ENCODE data around the gene APC2.
"Not testable (repeated sequence)": the region's sequence is repeated elsewhere in the genome, so short reads cannot be mapped to it uniquely, and the experiment has no call there.

Gene APC2

DNA sequence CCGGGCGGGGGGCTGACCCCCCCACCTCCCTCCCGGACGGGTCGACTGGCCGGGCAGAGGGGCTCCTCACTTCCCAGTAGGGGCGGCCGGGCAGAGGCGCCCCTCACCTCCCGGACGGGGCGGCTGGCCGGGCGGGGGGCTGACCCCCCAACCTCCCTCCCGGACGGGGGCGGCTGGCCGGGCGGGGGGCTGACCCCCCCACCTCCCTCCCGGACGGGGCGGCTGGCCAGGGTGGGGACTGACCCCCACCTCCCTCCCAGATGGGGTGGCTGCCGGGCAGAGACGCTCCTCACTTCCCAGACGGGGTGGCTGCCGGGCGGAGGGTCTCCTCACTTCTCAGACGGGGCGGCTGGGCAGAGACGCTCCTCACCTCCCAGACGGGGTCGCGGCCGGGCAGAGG, 49.3 kb downstream of the APC2 start:
- DNase-seq = not testable (repeated sequence)

DNA sequence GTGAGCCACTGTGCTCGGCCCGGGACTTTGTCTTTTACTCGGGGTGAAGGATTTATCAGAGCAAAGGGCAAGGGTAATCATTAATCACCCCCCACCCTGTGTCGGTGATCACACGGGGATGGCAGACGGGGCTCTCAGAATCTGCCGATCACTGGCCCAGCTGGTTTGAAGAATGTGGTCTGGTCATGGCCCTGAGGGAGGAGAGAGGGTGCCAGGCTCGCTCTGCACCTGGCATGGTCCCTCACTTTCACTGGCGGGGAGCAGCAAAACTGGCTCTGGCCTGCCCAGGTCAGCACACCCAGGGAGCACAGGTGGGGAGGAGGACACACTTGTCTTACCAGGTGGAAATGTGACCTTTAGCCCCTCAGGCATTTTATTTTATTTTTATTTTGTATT, 51.3 kb downstream of the APC2 start:
- DNase-seq = no peak

DNA sequence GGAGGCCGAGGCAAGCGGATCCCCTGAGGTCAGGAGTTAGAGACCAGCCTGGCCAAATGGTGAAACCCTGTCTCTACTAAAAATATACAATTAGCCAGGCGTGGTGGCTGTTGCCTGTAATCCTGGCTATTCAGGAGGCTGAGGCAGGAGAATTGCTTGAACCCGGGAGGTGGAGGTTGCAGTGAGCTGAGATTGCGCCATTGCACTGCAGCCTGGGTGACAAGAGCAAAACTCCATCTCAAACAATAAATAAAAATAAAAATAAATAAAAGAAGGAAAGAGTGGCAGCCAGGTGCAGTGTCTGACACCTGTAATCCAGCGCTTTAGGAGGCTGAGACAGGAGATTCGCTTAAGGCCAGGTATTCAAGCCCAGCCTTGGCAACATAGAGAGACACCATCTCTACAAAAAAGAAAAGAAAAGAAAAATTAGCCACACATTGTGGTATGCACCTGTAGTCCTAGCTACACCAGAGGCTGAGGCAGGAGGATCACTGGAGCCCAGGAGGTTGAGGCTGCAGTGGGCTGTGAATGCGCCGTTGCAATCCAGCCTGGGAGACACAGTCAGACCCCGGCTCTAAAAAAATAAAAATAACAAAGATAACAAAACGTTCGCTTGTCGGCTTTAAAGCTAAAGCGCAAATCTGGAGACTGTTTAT, 52.6 kb downstream of the APC2 start:
- DNase-seq = no peak

DNA sequence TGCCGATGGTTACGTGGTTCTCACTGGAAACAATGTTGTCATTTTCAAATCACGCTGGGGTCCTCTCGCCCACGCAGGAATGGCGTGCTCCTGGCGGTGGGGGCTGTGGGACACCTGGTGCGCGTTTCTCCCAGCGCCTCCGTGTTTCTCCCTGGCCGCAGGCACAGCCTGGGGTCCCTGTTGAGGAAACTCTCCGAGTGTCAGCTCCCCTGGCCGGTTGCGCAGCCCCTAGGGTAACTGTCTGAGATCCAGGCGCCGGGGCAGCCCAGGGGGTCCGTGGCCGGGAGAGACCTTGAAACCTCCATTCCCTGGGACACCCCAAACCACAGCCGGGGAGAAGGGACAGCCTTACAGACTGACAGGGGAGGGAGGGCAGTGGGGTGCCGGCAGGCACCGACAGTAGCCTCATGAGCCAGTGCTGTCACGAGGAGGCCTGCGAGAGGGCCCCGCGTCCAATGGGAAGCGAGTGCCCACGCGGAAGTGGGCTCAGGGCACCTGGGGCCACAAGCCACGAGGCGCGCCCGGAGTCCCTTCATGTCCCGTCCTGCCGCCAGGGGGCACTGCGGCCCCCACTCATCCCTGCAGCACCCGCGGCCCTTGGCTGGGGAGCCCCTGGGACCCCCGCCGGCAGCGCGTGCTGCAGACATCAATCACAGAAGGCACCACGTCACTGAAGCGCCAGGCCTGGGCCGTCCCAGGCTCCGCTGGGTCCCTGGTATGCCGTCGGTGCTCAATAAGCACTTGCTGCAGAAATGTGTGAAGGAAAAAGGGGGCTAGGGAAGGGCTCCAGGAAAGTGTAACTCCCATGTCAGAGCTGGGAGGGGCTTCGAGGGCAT, 53.4 kb downstream of the APC2 start:
- DNase-seq = no peak

DNA sequence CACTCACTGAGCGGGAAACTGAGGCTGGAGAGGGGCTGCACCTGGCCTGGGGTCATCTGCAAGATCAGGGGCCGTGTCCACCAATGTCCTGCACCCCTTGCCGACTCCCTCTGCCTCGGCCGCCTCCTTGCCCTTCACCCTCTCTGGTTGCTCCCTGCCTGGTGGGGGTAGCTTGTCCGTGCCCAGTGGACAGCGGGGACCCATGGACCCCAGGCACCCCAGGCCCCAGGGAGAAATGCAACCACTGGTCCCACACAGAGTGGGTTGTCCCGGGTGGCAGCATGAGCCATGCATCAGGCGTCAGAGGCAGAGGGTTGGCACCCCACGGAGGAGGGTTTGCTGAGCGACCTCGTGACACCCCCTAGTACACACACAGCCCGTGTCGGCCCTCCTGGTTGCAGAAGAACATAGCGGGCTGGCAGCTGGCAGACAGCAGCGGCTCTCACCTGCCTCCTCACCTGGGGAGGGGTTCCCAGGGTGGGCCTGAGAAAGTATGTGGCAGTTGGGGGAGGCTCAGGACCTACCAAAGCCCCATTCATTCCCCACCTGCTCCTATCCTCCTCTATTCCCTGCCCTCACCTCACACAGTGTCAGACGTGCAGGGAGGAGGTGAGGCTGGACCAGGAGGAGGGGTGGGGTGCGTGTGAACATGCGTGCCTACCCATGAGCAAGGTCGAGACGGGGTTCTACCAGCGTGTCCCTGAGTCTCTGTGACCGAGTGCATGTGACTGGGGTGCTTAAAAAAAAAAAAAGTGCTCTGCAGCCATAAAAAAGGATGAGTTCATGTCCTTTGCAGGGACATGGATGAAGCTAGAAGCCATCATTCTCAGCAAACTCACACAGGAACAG, 54.2 kb downstream of the APC2 start:
- DNase-seq = no peak

DNA sequence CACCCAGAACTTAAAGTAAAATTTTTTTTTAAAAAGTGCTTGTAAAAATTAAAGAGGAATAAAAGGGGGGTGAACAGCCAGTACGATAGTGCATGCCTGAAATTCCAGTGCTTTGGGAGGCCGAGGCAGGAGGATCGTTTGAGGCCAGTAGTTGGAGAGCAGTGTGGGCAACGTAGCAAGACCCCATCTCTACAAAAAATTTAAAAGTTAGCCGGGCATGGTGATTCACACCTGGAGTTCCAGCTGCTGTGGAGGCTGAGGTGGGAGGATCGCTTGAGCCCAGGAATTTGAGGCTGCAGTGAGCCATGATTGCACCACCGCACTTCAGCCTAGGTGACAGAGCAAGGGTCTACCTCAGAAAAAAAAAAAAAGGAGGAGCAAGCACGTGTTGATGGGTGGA, 55.1 kb downstream of the APC2 start:
- DNase-seq = no peak

DNA sequence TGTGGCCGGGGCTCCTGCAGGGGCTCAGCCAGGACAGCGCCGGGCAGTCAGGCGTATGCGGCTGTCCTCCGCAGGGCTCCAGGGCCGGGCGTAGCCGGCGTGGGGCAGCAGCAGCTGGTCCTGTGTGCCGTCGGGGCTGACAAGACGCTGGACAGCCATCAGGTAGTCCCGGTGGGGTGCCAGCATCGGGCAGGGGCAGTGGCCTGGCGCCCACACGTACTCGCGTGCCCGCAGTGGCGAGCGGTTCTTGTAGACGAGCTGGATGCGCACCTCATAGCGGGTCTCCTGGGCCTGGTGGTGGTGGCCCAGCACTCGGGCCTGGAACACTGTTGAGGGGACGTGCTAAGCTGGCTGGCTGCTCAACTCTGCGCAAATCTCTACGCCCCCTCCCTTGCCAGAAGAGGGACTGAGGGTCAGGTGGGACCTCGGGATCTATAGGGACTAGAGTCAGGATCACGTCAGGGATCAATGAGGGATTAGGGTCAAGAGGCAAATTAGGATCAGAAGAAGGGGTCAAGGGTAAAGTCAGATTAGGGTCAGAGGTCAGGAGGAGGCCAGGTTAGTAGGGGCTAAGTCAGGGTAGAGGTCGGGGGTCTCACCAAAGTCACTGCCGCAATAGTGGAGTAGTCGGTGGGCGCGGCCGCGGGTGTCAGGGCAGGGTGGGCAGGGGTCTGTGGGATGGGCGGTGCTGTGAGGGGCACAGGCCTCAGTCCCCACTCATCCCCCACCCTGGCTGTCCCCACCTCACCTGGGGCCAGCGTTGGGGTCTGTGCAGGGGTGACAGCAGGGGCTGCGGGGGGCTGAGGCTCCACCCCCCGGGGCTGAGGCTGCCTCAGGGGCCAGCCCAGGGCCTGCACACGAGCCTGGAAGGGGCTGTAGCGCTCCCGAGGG, 56.3 kb downstream of the APC2 start:
- DNase-seq = no peak

DNA sequence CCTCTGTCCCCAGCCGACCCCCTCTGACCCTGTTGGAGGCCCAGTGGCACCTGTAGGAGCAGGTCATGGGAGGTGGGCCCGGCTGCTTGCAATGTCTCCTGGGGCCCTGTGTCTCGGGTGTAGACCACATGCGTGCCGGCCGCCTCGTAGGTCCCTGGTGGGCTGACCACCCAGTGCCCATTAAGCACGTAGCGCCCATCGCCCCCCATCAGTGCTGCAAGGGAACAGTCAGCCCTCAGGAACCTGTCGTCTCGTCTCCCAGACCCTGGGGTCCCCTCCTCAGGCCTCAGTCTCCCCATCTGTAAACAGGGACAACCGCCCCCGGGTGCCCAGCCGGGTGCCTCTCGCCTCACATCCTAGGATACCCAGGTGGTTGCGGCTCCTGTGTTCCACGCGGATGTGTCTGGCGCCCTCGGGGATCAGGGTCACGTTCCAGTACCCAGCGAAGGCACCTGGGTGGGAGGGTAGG, 57.3 kb downstream of the APC2 start:
- DNase-seq = no peak

DNA sequence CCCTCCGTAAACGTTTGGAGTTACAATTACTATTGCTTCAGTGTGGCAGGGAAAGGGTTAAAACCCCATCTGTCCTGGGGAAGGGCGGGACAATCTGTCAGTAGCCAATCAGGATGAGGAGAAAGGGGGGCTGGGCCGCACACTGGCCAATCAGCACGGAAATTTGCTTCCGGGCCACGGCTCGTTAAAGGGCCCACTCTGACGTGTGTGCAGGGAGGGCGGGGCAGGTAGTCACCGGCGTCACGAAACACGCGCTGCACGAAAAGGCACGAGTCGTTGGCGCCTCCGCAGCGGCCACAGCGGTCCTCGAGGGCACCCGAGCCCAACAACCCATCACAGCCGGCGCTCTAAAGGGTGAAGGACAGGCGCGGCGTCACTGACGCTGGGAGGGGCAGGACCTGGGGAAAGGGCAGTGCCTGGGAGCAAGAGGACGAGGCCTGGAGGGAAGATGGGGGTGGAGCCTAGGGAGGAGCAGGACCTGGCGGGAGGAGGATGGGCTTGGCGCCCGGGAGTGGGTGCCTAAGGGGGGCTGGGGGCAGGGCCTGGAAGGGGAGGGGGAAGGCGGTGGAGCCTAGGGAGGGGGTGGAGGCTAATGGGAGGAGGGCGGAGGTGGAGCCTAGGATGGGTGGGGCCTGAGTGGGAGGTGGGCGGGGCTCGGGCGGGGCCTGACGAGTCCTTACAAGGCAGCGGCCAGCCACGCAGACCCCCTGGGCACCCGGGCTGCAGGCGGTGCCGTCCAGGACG, 58.0 kb downstream of the APC2 start:
- peak; percentile 58 for DNase-seq

DNA sequence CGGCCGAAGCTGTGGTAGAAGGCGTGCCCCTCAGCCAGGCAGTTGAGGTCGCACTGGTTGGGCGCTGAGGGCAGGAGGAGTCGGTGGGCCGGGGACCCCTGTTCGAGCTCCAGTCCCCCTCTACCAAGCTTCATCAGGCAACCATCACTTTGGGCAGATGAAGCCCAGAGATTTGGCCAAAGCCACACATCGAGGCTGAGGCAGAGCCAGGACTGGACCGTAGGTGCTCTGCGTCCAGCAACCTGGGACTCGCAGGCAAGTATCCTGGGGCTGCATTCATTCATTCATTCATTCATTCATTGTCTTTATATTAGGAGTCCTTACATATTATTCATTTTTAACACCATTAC, 58.6 kb downstream of the APC2 start:
- DNase-seq = no peak

DNA sequence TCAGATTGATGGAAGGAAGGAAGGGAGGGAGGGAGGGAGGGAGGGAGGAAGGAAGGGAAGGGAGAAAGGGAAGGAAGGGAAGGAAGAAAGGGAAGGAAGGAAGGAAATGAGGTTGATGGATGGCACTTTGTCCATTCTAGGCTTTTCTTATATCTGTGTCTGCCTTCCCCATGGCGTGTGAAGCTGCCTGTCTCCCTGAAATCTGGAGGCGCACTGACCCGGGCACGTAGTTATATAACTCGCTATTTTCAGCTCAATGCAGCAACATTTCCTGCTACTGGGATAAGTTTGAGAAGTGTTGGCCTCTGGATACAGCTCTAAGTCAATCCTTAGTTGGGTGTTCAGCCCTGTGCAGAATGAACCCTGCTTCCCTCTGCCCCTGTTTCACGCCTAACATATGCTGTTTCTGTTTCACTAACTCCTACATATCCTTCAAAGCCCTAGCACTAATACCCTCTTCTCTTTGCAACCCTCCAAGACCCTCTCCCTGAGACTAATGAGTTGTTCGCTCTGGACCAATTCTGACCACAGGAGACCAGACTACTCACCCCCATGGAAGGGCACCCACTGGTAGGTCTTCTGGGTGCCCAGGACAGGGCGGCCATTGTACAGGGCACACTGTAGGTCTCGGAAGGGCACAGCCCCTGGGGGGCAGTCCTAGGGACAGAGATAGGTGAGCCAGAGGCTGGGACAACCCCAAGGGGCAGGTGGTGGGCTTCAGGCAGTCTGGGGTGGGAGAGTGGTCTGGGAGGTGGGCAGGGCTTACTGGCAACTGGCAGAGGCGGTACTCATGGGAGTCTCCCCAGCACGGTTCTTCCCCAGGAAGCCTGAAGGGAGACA, 59.9 kb downstream of the APC2 start:
- DNase-seq = no peak

DNA sequence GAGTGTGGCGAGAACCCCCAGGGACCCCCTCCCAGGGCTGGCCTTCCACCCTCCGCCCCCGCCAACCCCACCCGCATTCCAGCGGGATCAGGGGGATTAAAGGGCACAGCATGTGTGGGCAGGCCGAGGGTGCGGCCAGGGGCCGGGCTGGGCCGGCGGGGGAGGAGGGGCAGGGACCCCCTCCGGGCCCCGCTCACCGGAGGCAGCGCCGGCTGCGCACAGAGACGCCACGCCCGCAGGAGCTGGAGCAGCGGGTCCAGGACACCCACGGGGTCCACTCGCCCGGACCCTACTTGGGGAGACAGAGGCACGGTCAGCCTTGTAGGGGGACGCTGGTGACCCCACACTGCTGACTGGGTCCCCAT, 60.5 kb downstream of the APC2 start:
- no peak for DNase-seq

DNA sequence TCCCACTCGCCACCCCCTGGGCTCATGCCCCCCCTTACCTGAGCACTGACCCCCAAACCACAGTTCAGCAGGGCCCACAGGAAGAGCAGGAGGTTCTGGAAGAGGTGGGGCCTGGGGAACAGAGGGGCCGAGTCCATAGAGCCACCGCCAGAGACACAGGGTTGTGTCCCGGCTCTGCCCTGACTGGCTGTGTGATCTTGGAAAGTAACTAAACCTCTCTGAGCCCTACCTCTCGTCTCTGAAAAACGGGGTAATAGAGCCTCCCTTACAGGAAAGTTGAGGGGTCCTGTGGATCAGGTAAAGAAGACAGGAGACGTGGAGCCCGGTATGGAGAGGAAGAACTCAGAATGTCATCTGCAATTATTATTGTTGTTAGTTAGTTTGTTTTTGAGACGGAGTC, 60.9 kb downstream of the APC2 start:
- no peak for DNase-seq

DNA sequence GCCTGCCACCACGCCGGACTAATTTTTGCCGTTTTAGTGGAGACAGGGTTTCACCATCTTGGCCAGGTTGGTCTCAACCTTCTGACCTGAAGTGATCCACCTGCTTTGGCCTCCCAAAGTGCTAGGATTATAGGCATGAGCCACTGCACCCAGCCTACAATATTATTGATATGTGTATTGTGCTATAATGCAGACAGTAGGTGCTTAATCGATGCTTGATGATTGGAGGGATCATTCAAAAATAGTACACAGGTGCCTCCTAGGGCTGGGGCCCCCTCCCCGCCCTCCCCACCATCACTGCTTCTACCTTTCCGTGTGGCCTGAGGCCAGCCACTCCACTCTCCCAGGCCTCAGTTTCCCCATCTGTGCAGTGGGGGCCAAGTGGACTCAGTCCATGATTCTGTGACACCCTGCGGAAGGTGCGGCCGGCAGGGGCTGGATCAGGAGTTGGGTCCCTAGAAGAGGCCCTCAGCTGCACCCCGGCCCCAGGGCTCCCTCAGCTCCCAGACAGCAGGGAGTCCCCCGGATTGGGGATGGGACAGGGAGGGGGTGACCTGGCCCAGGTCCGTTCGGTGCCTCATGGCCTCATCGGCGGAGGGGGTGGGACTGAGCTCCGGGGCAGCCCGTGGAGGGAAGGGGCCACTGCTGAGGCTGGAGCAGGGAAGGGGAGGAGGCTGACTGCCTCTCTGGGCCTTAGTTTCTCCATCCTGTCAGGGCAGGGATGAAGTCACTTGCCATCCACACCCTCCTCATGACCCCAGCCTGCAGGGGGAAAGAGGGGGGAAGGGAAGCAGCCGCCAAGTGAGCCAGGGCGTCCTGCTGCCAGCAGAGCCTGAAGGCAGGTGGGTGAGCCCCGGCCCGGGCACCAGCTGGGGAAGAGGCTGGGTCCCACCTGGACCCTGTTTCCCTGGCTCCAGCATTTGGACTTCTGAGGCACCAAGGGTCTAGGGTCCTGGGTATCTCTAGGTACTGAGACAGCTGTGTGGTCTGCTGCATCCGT, 61.7 kb downstream of the APC2 start:
- DNase-seq = no peak

DNA sequence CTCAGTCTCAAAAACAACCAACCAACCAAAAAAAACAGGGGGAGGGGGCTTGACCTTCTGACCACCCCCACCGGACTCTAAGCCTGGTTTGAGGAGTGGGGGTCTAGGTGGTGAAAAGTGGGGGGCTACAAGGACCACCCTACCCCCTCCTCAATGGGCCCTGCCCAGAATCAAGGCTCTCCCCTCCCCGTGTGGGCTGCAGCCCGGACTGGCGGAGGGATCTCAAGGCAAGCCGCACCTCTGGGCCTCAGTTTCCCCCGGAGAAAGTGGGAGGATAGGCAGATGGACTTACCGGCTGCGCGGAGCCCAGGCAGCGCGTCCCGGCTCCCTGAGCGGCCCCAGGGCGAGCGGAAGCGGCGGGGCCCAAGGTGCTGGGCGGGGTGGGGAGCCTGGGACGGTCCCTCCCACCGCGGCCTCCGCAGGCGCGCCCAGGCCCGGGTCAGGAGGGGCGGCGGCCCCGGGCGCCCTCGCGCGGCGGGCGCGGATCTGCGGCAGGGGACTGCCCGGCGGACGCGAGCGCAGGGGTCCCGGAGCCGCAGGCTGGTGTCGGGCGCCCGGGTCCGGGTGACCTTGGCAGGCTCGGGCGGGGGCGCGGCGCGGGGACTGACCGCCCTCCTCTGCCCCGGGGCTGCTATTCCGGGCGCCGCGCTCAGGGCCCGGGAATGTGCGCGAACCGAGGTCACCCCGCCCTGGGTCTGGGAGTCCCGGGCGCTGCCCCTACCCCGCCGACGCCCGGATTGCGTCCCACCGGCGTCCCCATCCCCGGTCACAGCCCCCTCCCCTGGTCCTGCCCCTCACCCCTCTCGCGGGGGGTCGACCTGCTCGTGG, 63.0 kb downstream of the APC2 start, which contains the start of gene ADAMTSL5:
ADAMTSL5 (minus strand) TSS at position 349 of the 828 bp plus-strand sequence. CDS start 2,076 bp downstream, outside the sequence.
- DNase-seq = no peak

DNA sequence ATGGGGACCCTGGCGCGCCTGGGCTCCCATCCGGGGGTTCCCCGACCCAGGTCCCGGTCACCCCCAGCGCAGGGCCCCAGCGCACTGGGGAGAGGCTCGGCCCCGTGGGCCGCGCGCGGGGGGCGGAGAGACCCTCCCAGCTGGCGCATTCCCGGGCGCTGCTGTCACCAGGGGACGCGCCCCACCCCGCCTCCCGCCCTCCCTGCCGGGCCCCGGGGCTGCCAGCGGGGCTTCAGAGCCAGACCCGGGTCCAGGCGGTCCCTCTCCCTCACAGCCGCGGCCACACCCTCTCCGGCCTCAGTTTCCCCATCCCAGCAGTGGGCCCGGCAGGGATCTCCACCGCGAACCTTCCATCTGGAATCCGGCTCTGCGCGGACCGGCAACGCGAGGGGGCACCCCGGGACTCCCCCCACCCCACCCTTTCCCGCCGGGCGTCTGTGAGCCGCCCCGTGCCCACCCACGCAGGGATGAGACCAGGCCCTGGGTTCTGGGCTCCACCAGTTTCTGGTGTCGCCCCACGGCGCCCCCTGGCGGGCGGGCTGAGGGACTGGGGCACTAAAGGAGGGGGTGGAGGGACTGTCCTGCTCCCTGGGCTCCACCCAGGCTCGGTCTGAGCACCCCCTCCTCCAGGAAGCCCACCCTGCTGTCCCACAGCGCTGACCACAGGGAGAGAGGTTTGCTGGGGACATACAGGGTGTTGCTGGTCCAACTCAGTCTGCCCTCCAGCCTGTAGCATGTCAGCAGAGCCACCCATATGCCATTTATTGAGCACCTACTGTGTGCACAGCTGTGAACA, 63.8 kb downstream of the APC2 start:
- DNase-seq = no peak

DNA sequence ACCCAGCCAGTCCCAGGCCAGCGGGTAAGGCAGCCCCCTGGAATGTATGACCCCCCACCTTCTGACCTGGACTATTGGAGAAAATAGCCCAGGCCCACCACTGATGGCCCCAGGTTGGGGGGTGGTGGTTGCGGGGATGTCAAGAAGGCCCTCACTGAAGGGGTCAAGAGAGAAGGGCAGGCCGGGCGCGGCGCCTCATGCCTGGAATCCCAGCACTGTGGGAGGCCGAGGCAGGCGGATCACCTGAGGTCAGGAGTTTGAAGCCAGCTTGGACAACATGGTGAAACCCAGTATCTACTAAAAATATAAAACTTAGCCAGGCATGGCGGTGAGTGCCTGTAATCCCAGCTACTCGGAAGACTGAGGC, 64.4 kb downstream of the APC2 start:
- DNase-seq = no peak
